Endothelial cell of umbilical vein (primary cell): Measurements from ENCODE around the gene WIZ. TPM values are rescaled to one million over a fixed set of nuclear protein-coding genes. Genes with fewer than 3 reads are reported as not detected.
"Not testable (repeated sequence)": the region's sequence is repeated elsewhere in the genome, so short reads cannot be mapped to it uniquely, and the experiment has no call there.

Source experiments
- BruUV-seq: library from RNA; stranded (reverse); fragments of 400-500 nt; replicated peaks from 2 replicates; lab custom pipeline; 2021; lab: Mats Ljungman, UMichigan
- CTCF ChIA-PET: fragments of 300-600, 350-600 bp; sonication (Branson Sonifier 250); formaldehyde crosslinking; loops from one replicate; lab custom pipeline; 2021; ENCODE audit warnings: antibody characterized with exemption, inconsistent platforms; lab: Charles Lee
- POLR2A ChIA-PET: fragments of 300-600, 350-600 bp; sonication (Branson Sonifier 250); formaldehyde crosslinking; loops from one replicate; lab custom pipeline; 2021; ENCODE audit warnings: antibody characterized with exemption, inconsistent platforms; lab: Charles Lee
- DNase-seq: peaks from one replicate; pipeline ENCODE4 v3.0.0-alpha.2; 2011; ENCODE audit warnings: low read depth, low spot score
- FAIRE-seq: peaks from 2 replicates; lab custom pipeline; 2011; peaks lifted over from hg19 to GRCh38; lab: Jason Lieb, UNC
- H2AFZ ChIP-seq: 2 replicates; pipeline ENCODE4 v1.6.0; 2012; ENCODE audit warnings: low read depth, low read length, control low read depth, inconsistent platforms
- H3K27ac ChIP-seq: 2 replicates; pipeline ENCODE4 v1.5.1; 2011; ENCODE audit warnings: low read depth, mild to moderate bottlenecking, control low read depth, low read length, moderate library complexity; ENCODE audit not compliant: insufficient read depth
- H3K27me3 ChIP-seq, 2 experiments: 2 replicates each; pipeline versions ENCODE4 v1.6.0 to v1.6.1; 2011; ENCODE audit warnings: low read length in 2 of 2, mixed read lengths in 1 of 2; ENCODE audit not compliant: control insufficient read depth in 2 of 2, insufficient read depth in 2 of 2
- H3K36me3 ChIP-seq, 2 experiments: 2 replicates in 1 of 2; 3 replicates in 1 of 2; pipeline ENCODE4 v1.5.1; 2011; ENCODE audit warnings: low read length in 2 of 2, mild to moderate bottlenecking in 1 of 2, moderate library complexity in 1 of 2; ENCODE audit not compliant: control insufficient read depth in 2 of 2, insufficient read depth in 2 of 2; ENCODE audit errors: extremely low read depth in 1 of 2
- H3K4me1 ChIP-seq: 3 replicates; pipeline ENCODE4 v1.5.1; 2011; ENCODE audit warnings: mild to moderate bottlenecking, low read length; ENCODE audit not compliant: control insufficient read depth, insufficient read depth; ENCODE audit errors: extremely low read depth
- H3K4me2 ChIP-seq: 2 replicates; pipeline ENCODE4 v1.6.1; 2011; ENCODE audit warnings: low read length, control low read depth, mixed read lengths; ENCODE audit not compliant: insufficient read depth
- H3K4me3 ChIP-seq, 3 experiments: fragments of 200-600 bp in 1 of 3; sonication (generic), shearing (Covaris generic) in 1 of 3; replicated peaks in 1 of 3; 2 replicates each; pipeline ENCODE4 v1.5.1; 2011 to 2016; ENCODE audit warnings: control low read depth in 3 of 3, low read length in 3 of 3, mild to moderate bottlenecking in 2 of 3, inconsistent platforms in 1 of 3, low read depth in 1 of 3, moderate library complexity in 1 of 3; ENCODE audit not compliant: insufficient read depth in 1 of 3
- H3K79me2 ChIP-seq: 2 replicates; pipeline ENCODE4 v1.6.0; 2012; ENCODE audit warnings: low read length, inconsistent platforms; ENCODE audit not compliant: control insufficient read depth, insufficient read depth
- H3K9ac ChIP-seq: replicated peaks from 2 replicates; pipeline ENCODE3; 2011; ENCODE audit warnings: low read length, control low read depth; ENCODE audit not compliant: insufficient read depth; ENCODE audit errors: extremely low read depth
- H3K9me1 ChIP-seq: replicated peaks from 3 replicates; pipeline ENCODE4 v1.6.0; 2011; ENCODE audit warnings: mild to moderate bottlenecking, low read length; ENCODE audit not compliant: control insufficient read depth, insufficient read depth; ENCODE audit errors: extremely low read depth
- H3K9me3 ChIP-seq: replicated peaks from 2 replicates; pipeline ENCODE4 v1.5.1; 2012; ENCODE audit warnings: low read length, inconsistent platforms; ENCODE audit not compliant: control insufficient read depth, insufficient read depth
- H4K20me1 ChIP-seq: replicated peaks from 2 replicates; pipeline ENCODE3; 2011; ENCODE audit warnings: mild to moderate bottlenecking, low read length; ENCODE audit not compliant: control insufficient read depth, insufficient read depth; ENCODE audit errors: extremely low read depth
- CTCF ChIP-seq, 2 donors: IDR thresholded peaks; 1 replicate in 1 of 2; 2 replicates in 1 of 2; pipeline ENCODE4 v1.5.1; 2011; ENCODE audit warnings: low read length in 2 of 2, mild to moderate bottlenecking in 2 of 2, moderate library complexity in 2 of 2, control low read depth in 1 of 2, inconsistent platforms in 1 of 2, low read depth in 1 of 2; ENCODE audit not compliant: insufficient read depth in 1 of 2; ENCODE audit errors: extremely low read depth in 1 of 2
- EZH2 ChIP-seq: IDR thresholded peaks from 2 replicates; pipeline ENCODE4 v1.6.1; 2012; ENCODE audit warnings: borderline replicate concordance, low read depth, mild to moderate bottlenecking, moderate library complexity, low read length, inconsistent platforms; ENCODE audit not compliant: severe bottlenecking
- FOS ChIP-seq: IDR thresholded peaks from 2 replicates; pipeline ENCODE4 v1.6.1; 2011; ENCODE audit warnings: mild to moderate bottlenecking, low read length, moderate library complexity, borderline replicate concordance; ENCODE audit not compliant: insufficient read depth
- JUN ChIP-seq: IDR thresholded peaks from 2 replicates; pipeline ENCODE4 v1.6.1; 2011; ENCODE audit warnings: borderline replicate concordance, low read depth; ENCODE audit not compliant: insufficient read length, insufficient read depth
- MAX ChIP-seq: IDR thresholded peaks from 2 replicates; pipeline ENCODE4 v1.6.1; 2011; ENCODE audit not compliant: insufficient read depth, insufficient read length
- MYC ChIP-seq: IDR thresholded peaks from one replicate; pipeline ENCODE4 v1.6.1; 2011; ENCODE audit warnings: mild to moderate bottlenecking, low read depth, low read length
- POLR2A ChIP-seq: IDR thresholded peaks from 2 replicates; pipeline ENCODE4 v1.6.1; 2012; ENCODE audit warnings: low read depth, mild to moderate bottlenecking, control low read depth, low read length
- dilution Hi-C: fragments of 300-500 bp; cut with MboI; formaldehyde crosslinking; loops from one replicate; pipeline ENCODE4 v1.15.0; 2019; ENCODE audit warnings: low sequenced_read_pairs; ENCODE audit not compliant: extremely low pct_ligation_motif_present
- intact Hi-C: fragments of 100-400 bp; cut with micrococcal nuclease; formaldehyde crosslinking; loops from one replicate; pipeline ENCODE4 v1.10.0; 2022
- polyA plus RNA-seq, 4 experiments: library from polyadenylated mRNA; depleted of rRNA in 3 of 4; stranded (reverse) in 3 of 4; unstranded in 1 of 4; fragments of >200 nt; gene quantifications; 2 replicates each; pipeline versions ENCODE4 v1.2.1 to v1.2.3, GENCODE V29; 2011 to 2012; ENCODE audit warnings: missing spikeins in 1 of 4
- total RNA-seq: library from RNA; stranded (reverse); gene quantifications from 2 replicates; pipeline ENCODE4 v1.2.3, GENCODE V29; 2021

The WIZ gene
- total and polyA plus RNA-seq, 2 donors (not counting 3 experiments of a cell fraction or from before 2014, with no cell fraction given): 21.0 to 47.2 TPM

DNA sequence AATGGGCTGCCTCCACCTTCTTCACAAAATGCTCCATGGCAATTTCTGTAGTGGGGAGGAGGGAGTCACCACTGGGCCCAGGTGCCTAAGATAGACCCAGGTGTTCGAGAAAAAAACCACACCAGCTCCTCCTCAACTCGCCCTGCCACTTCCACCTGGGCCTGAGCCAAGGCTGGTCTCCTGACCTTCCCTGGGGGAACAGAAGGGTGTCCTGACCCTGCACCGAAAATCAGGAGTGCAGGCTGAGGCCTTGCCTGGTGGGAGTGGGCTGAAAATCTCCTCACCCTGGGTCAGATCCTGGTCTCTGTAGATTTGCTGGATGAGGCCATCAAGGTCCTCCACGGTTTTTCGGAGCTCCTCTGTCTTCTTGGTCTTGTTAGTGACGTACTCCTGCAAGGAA lies 52.5 kb downstream of the WIZ start:
- Histone ChIP-seq H3K9ac (no peak overlapping the region), H3K27ac (no peak overlapping the region), H3K4me2 (no peak overlapping the region), H3K79me2 (peaks cover 5% of the 10 kb centered on the region), H3K4me1 (no peaks in the 10 kb centered on the region), H3K36me3 (peaks cover 11 to 54% of the 10 kb centered on the region in 2 experiments), H4K20me1 (no peaks in the 10 kb centered on the region), H3K9me3 (no peaks in the 10 kb centered on the region), H3K27me3 (no peaks in the 10 kb centered on the region), H3K9me1 (no peaks in the 10 kb centered on the region), H2AFZ (no peak overlapping the region), H3K4me3 (no peak overlapping the region)
- ChIA-PET CTCF (interaction anchor here (1.8 kb wide), 1 partner anchor 10 kb away, joined by 5 read pairs; no protein-coding TSS in a partner anchor), POLR2A (no interaction called here)
- TF ChIP-seq MAX (no peak), FOS (no peak), POLR2A (no peak), MYC (no peak), JUN (no peak)
- BruUV-seq: no TSS peak
- dilution Hi-C loops: no loop called here
- no peak for FAIRE-seq
- intact Hi-C loops: no loop called here
- DNase-seq: no peak

- H3K36me3 ChIP-seq: peaks cover 11 to 51% of the 10 kb centered on the region in 2 experiments
- no peaks in the 10 kb centered on the region for H3K27me3 ChIP-seq
- DNase-seq: no peak
- TF ChIP-seq FOS: no peak
- TF ChIP-seq CTCF (IDR thresholded peaks at IDR 0.05; ENCODE audit: extremely low read depth in 1 of 2, insufficient read depth in 1 of 2, low read depth in 1 of 2, low read length in 2 of 2): no peak
- TF ChIP-seq EZH2: no peak
- TF ChIP-seq POLR2A: no peak
- H3K27ac ChIP-seq: no peak overlapping the region
- ChIA-PET CTCF (interaction anchor here (1.8 kb wide), 1 partner anchor 11 kb away, joined by 5 read pairs; no protein-coding TSS in a partner anchor), POLR2A (no interaction called here)
- FAIRE-seq: no peak
- H3K9me1 ChIP-seq: no peaks in the 10 kb centered on the region
- no peak overlapping the region for H3K4me2 ChIP-seq
- dilution Hi-C loops (no loop called here), intact Hi-C loops (no loop called here)
- H3K79me2 ChIP-seq: peaks cover 5% of the 10 kb centered on the region
- no peak overlapping the region for H3K4me3 ChIP-seq
- H3K9me3 ChIP-seq: no peaks in the 10 kb centered on the region
- no peak overlapping the region for H2AFZ ChIP-seq
- no TSS peak for BruUV-seq
- no peaks in the 10 kb centered on the region for H4K20me1 ChIP-seq
- no peak overlapping the region for H3K9ac ChIP-seq
- no peaks in the 10 kb centered on the region for H3K4me1 ChIP-seq
Measured at GRCh38 chr19:15396436-15396835, 53.3 kb downstream of the WIZ start.

DNA sequence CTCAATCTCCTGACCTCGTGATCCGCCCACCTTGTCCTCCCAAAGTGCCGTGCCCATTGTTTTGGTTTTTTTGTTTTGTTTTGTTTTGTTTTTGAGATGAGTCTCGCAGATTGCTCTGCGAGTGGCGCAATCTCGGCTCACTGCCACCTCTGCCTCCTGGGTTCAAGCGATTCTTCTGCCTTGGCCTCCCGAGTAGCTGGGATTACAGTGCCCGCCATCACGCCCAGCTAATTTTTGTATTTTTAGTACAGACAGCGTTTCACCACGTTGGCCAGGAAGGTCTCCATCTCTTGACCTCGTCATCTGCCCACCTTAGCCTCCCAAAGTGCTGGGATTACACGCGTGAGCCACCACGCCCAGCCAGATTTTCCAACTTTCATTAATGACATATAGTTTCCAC lies 54.5 kb downstream of the WIZ start:
- CTCF ChIA-PET, H3K4me1 ChIP-seq, H3K9me1 ChIP-seq, POLR2A ChIA-PET, dilution Hi-C loops, H3K9ac ChIP-seq, H3K79me2 ChIP-seq, H3K27ac ChIP-seq, H3K4me2 ChIP-seq, H3K9me3 ChIP-seq, H2AFZ ChIP-seq, FAIRE-seq, intact Hi-C loops, DNase-seq, BruUV-seq, H3K4me3 ChIP-seq, H4K20me1 ChIP-seq, H3K27me3 ChIP-seq: not testable (repeated sequence)
- H3K36me3 ChIP-seq: peaks cover 11 to 42% of the 10 kb centered on the region in 2 experiments
